Activated T-cell treated with anti-CD3 and anti-CD28 coated beads, Interleukin-2, amount 50 U/mL, for 72 hours (primary cell): ENCODE data around the gene PCDHGB5. TPM values are rescaled to one million over a fixed set of nuclear protein-coding genes. Genes with fewer than 3 reads are reported as not detected.
A peak's percentile ranks its signal among the peaks of the same experiment; 100 is the strongest.
"Not testable (repeated sequence)": the region's sequence is repeated elsewhere in the genome, so short reads cannot be mapped to it uniquely, and the experiment has no call there.

ENCODE experiments used
- ATAC-seq, 2 donors: fragments of 150-1000 bp; cut with Tn5 transposase; replicated peaks in 1 of 2; 2 replicates each; pipeline ENCODE4 v1.10.0; 2021; ENCODE audit warnings: moderate library complexity in 2 of 2, mild to moderate bottlenecking in 1 of 2
- DNase-seq, 2 donors: peaks; one replicate each; pipeline ENCODE4 v3.0.0; 2021 to 2022; ENCODE audit warnings: mixed read lengths in 1 of 2
- H3K27ac Mint-ChIP-seq: one replicate; pipeline ENCODE4 v1.8.0; 2022; ENCODE audit warnings: mild to moderate bottlenecking, moderate library complexity, mixed read lengths
- H3K27me3 Mint-ChIP-seq: one replicate; pipeline ENCODE4 v1.8.0; 2022; ENCODE audit warnings: low read depth, mixed read lengths
- H3K36me3 Mint-ChIP-seq, 2 donors: one replicate each; pipeline ENCODE4 v1.8.0; 2022; ENCODE audit warnings: mixed read lengths in 2 of 2, mild to moderate bottlenecking in 1 of 2; ENCODE audit not compliant: insufficient read depth in 2 of 2
- H3K4me1 Mint-ChIP-seq: one replicate; pipeline ENCODE4 v1.8.0; 2022; ENCODE audit warnings: low read depth, mixed read lengths
- H3K4me3 Mint-ChIP-seq, 2 donors: one replicate each; pipeline ENCODE4 v1.8.0; 2022; ENCODE audit warnings: mild to moderate bottlenecking in 2 of 2, mixed read lengths in 2 of 2, moderate library complexity in 2 of 2
- H3K9me3 Mint-ChIP-seq, 2 donors: one replicate each; pipeline ENCODE4 v1.8.0; 2022; ENCODE audit warnings: mixed read lengths in 2 of 2
- total RNA-seq, 2 donors: library from RNA; stranded (reverse); gene quantifications; one replicate each; pipeline ENCODE4 v1.2.3, GENCODE V29; 2022

Gene PCDHGB5
- total RNA-seq, 2 donors from 2014 or later = 0.17 to 0.21 TPM

DNA sequence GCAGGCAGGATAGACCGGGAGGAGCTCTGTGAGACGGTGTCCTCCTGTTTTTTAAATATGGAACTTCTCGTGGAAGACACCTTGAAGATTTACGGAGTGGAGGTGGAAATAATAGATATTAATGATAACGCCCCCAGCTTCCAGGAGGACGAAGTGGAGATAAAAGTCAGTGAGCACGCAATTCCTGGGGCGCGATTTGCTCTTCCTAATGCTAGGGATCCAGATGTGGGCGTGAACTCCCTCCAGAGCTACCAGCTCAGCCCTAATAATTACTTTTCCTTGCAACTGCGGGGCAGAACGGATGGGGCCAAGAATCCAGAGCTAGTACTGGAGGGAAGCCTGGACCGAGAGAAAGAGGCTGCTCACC is 23.7 kb downstream of the PCDHGB5 start:
- Mint-ChIP-seq H3K4me3 (peak overlapping the region; percentile 85 to 87), H3K27me3 (peaks cover 88% of the 10 kb centered on the region)

DNA sequence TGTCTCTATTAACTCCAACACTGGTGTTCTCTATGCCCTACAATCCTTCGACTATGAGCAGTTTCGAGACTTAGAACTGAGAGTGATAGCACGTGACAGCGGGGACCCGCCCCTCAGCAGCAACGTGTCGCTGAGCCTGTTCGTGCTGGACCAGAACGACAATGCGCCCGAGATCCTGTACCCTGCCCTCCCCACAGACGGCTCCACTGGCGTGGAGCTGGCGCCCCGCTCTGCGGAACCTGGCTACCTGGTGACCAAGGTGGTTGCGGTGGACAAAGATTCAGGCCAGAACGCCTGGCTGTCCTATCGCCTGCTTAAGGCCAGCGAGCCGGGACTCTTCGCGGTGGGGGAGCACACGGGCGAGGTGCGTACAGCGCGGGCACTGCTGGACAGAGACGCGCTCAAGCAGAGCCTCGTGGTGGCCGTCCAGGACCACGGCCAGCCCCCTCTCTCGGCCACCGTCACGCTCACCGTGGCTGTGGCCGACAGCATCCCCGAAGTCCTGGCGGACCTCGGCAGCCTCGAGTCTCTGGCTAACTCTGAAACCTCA is 25.1 kb downstream of the PCDHGB5 start:
- peaks cover 18 to 34% of the 10 kb centered on the region in 2 donors for H3K36me3 Mint-ChIP-seq
- peaks cover 87% of the 10 kb centered on the region for H3K27me3 Mint-ChIP-seq
- no peak overlapping the region for H3K4me3 Mint-ChIP-seq
- DNase-seq (no peak), ATAC-seq (no peak)
- peaks cover 5 to 12% of the 10 kb centered on the region in 2 donors for H3K9me3 Mint-ChIP-seq
- H3K4me1 Mint-ChIP-seq = peaks cover 18% of the 10 kb centered on the region
- no peak overlapping the region for H3K27ac Mint-ChIP-seq

More for the DNA sequence above, 23.7 kb downstream of the PCDHGB5 start:
- Mint-ChIP-seq H3K9me3 (peaks cover 5 to 12% of the 10 kb centered on the region in 2 donors), H3K36me3 (peaks cover 19 to 34% of the 10 kb centered on the region in 2 donors), H3K27ac (peak overlapping the region; percentile 38), H3K4me1 (peaks cover 20% of the 10 kb centered on the region)
- no peak for DNase-seq
- ATAC-seq = no peak

DNA sequence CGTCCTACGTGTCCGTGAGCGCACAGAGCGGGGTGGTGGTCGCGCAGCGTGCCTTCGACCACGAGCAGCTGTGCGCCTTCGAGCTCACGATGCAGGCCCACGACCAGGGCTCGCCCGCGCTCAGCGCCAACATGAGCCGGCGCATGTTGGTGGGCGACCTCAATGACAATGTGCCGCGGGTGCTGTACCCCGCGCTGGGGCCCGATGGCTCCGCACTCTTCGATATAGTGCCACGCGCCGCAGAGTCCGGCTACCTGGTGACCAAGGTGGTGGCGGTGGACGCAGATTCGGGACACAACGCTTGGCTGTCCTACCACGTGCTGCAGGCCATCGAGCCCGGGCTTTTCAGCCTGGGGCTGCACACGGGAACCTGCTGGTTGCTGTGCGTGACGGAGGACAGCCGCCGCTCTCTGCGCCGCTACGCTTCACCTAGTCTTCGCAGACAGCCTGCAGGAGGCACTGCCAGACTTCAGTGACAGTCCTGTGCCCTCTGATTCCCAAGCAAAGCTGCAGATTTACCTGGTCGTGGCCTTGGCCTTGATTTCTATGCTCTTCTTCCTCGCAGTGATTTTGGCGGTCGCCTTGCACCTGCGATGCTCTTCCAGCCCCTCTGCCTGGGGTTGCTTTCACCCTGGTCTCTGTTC is 30.2 kb downstream of the PCDHGB5 start:
- Mint-ChIP-seq H3K27me3 (peaks cover 75% of the 10 kb centered on the region), H3K9me3 (peaks cover 10 to 13% of the 10 kb centered on the region in 2 donors), H3K4me3 (no peak overlapping the region), H3K27ac (no peak overlapping the region), H3K36me3 (peaks cover 16 to 22% of the 10 kb centered on the region in 2 donors), H3K4me1 (peaks cover 21% of the 10 kb centered on the region)
- DNase-seq (no peak), ATAC-seq (no peak)

DNA sequence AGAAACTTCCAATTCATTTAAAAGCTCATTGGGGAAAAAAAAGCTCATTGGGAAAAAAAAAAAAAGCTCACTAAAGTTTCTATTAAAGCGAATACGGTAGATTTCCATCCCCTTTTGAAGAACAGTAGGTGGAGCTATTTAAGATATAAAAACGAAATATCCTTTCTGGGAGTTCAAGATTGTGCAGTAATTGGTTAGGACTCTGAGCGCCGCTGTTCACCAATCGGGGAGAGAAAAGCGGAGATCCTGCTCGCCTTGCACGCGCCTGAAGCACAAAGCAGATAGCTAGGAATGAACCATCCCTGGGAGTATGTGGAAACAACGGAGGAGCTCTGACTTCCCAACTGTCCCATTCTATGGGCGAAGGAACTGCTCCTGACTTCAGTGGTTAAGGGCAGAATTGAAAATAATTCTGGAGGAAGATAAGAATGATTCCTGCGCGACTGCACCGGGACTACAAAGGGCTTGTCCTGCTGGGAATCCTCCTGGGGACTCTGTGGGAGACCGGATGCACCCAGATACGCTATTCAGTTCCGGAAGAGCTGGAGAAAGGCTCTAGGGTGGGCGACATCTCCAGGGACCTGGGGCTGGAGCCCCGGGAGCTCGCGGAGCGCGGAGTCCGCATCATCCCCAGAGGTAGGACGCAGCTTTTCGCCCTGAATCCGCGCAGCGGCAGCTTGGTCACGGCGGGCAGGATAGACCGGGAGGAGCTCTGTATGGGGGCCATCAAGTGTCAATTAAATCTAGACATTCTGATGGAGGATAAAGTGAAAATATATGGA is 32.8 kb downstream of the PCDHGB5 start, which contains the start of gene PCDHGA12:
PCDHGA12 (plus strand) TSS at position 176 of the 782 bp plus-strand sequence; CDS start at position 429, 253 bp downstream.
- DNase-seq = peak in 1 of 2 donors; percentile 55
- peaks cover 9 to 10% of the 10 kb centered on the region in 2 donors for H3K9me3 Mint-ChIP-seq
- H3K4me1 Mint-ChIP-seq = peaks cover 21% of the 10 kb centered on the region
- peaks cover 68% of the 10 kb centered on the region for H3K27me3 Mint-ChIP-seq
- peak within 1 kb of the TSS; percentile 77 for H3K27ac Mint-ChIP-seq
- peaks cover 13 to 23% of the 10 kb centered on the region in 2 donors for H3K36me3 Mint-ChIP-seq
- ATAC-seq = peak; percentile 53 to 78
- peak within 1 kb of the TSS; percentile 84 to 87 for H3K4me3 Mint-ChIP-seq

DNA sequence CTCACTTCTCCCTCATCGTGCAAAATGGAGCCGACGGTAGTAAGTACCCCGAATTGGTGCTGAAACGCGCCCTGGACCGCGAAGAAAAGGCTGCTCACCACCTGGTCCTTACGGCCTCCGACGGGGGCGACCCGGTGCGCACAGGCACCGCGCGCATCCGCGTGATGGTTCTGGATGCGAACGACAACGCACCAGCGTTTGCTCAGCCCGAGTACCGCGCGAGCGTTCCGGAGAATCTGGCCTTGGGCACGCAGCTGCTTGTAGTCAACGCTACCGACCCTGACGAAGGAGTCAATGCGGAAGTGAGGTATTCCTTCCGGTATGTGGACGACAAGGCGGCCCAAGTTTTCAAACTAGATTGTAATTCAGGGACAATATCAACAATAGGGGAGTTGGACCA is 33.5 kb downstream of the PCDHGB5 start:
- H3K9me3 Mint-ChIP-seq = peaks cover 9 to 10% of the 10 kb centered on the region in 2 donors
- H3K27ac Mint-ChIP-seq = no peak overlapping the region
- peaks cover 21% of the 10 kb centered on the region for H3K4me1 Mint-ChIP-seq
- H3K4me3 Mint-ChIP-seq = peak overlapping the region; percentile 84 to 87
- DNase-seq (peak in 1 of 2 donors; percentile 31), ATAC-seq (peak in 1 of 2 donors; percentile 37)
- H3K36me3 Mint-ChIP-seq = peaks cover 13 to 23% of the 10 kb centered on the region in 2 donors
- H3K27me3 Mint-ChIP-seq = peaks cover 63% of the 10 kb centered on the region

DNA sequence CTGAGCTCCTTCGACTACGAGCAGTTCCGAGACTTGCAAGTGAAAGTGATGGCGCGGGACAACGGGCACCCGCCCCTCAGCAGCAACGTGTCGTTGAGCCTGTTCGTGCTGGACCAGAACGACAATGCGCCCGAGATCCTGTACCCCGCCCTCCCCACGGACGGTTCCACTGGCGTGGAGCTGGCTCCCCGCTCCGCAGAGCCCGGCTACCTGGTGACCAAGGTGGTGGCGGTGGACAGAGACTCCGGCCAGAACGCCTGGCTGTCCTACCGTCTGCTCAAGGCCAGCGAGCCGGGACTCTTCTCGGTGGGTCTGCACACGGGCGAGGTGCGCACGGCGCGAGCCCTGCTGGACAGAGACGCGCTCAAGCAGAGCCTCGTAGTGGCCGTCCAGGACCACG is 34.6 kb downstream of the PCDHGB5 start:
- Mint-ChIP-seq H3K27me3 (peaks cover 59% of the 10 kb centered on the region), H3K4me1 (peaks cover 21% of the 10 kb centered on the region), H3K36me3 (peaks cover 13 to 23% of the 10 kb centered on the region in 2 donors)
- DNase-seq, H3K9me3 Mint-ChIP-seq, ATAC-seq, H3K27ac Mint-ChIP-seq, H3K4me3 Mint-ChIP-seq: not testable (repeated sequence)

DNA sequence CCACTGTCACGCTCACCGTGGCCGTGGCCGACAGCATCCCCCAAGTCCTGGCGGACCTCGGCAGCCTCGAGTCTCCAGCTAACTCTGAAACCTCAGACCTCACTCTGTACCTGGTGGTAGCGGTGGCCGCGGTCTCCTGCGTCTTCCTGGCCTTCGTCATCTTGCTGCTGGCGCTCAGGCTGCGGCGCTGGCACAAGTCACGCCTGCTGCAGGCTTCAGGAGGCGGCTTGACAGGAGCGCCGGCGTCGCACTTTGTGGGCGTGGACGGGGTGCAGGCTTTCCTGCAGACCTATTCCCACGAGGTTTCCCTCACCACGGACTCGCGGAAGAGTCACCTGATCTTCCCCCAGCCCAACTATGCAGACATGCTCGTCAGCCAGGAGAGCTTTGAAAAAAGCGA is 35.0 kb downstream of the PCDHGB5 start:
- H3K4me3 Mint-ChIP-seq, DNase-seq, H3K27ac Mint-ChIP-seq, ATAC-seq, H3K9me3 Mint-ChIP-seq: not testable (repeated sequence)
- Mint-ChIP-seq H3K4me1 (peaks cover 21% of the 10 kb centered on the region), H3K27me3 (peaks cover 58% of the 10 kb centered on the region), H3K36me3 (peaks cover 13 to 23% of the 10 kb centered on the region in 2 donors)

DNA sequence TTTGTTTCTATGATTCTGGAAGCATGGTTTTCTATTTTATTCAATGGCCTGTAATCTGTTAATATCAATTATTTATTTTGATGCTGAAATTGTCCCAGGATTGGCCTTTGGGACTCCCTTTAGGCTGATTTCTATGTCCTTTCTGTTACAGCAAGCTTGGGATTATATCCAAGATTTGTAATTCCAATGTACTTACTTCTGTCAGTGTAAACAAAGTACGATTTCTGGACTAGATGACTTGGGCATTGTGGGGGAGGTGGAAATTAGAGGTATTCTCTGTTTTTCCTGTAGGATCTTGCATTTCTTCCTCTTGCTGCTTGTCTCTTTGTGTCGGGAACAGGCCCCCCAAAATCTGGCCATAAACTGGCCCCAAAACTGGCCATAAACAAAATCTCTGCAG is 36.3 kb downstream of the PCDHGB5 start:
- Mint-ChIP-seq H3K4me3 (no peak overlapping the region), H3K36me3 (peaks cover 13 to 20% of the 10 kb centered on the region in 2 donors), H3K27me3 (peaks cover 48% of the 10 kb centered on the region), H3K4me1 (peaks cover 21% of the 10 kb centered on the region), H3K9me3 (peaks cover 6 to 10% of the 10 kb centered on the region in 2 donors), H3K27ac (no peak overlapping the region)
- DNase-seq (no peak), ATAC-seq (no peak)

DNA sequence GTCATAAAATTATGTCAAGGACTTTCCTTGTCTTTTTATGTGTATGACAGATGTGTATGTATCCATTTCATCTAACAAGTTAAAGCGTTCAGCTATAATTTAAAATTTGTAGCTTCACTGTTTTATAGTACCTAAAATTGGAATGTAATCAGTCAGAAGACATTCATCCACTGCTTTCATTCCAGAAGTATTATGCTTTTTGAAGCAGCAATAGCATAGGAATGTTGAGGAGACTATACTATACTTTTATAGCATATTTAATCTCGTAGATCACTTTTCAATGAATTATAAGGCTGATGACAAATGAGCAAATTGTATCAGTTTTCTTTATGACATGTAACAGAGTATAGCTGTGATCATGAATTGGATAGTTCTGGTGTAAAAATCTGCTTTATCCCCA is 39.5 kb downstream of the PCDHGB5 start:
- DNase-seq (no peak), ATAC-seq (no peak)
- peaks cover 30% of the 10 kb centered on the region for H3K27me3 Mint-ChIP-seq
- H3K9me3 Mint-ChIP-seq = peaks cover 3% of the 10 kb centered on the region in 2 donors
- peaks cover under 1% of the 10 kb centered on the region for H3K4me1 Mint-ChIP-seq
- H3K27ac Mint-ChIP-seq = no peak overlapping the region
- no peak overlapping the region for H3K4me3 Mint-ChIP-seq
- H3K36me3 Mint-ChIP-seq = peaks cover 3 to 10% of the 10 kb centered on the region in 2 donors

DNA sequence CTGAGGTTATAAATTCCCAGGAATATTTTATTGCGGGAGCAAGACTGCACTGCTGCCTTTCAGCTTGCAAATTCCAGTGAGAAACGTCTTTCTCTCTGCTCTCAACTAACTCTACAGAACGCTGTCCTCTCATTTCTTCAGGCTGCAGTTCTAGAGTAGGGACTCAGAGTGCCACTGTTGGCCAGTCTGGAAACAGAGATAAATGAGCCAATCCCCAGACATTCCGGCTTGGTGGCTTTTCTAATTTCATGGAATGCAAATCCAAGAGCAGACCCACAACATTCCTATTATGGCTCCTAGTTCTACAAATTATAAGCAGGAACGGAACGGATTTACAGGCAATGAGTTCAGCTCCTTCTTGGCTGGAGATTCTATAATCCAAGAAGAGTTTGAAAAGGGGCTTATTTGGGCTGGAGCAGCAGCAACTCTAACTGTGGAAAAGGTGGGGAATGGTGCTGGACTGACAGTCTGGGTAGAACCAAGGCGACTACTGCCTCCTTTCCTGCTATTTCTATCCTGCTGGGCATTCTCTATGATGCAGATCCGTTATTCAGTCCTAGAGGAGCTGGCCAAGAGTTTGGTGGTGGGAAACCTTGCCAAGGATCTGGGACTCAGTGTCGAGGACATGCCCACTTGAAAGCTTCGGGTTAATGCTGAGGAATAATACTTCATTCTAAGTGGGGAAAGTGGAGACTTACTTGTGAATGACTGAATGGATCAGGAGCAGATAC is 41.8 kb downstream of the PCDHGB5 start:
- H3K9me3 Mint-ChIP-seq = peaks cover 2 to 4% of the 10 kb centered on the region in 2 donors
- peaks cover 0 to 3% of the 10 kb centered on the region in 2 donors for H3K36me3 Mint-ChIP-seq
- H3K27me3 Mint-ChIP-seq = peaks cover 18% of the 10 kb centered on the region
- no peak overlapping the region for H3K4me3 Mint-ChIP-seq
- no peak overlapping the region for H3K27ac Mint-ChIP-seq
- DNase-seq (no peak), ATAC-seq (no peak)
- no peaks in the 10 kb centered on the region for H3K4me1 Mint-ChIP-seq

DNA sequence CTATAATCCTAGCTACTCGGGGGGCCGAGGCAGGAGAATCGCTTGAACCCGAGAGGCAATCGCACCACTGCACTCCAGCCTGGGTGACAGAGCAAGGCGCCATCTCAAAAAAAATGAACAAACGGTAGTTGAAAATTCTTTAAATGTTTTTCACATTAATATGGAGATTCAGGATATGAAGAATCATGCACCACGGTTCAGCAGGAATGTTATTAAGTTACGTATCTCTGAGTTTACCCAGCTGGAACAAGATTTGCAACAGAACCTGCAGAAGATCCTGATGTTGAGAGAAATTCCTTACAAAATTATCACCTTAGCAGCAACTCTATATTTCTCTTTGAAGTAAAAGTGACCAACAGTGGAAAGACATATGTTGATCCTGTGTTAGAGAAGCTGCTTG is 42.6 kb downstream of the PCDHGB5 start:
- Mint-ChIP-seq H3K27me3 (peaks cover 24% of the 10 kb centered on the region), H3K4me3 (no peak overlapping the region), H3K9me3 (peaks cover 2 to 4% of the 10 kb centered on the region in 2 donors), H3K36me3 (peaks cover 0 to 3% of the 10 kb centered on the region in 2 donors), H3K27ac (no peak overlapping the region), H3K4me1 (no peaks in the 10 kb centered on the region)
- no peak for DNase-seq
- ATAC-seq = no peak

DNA sequence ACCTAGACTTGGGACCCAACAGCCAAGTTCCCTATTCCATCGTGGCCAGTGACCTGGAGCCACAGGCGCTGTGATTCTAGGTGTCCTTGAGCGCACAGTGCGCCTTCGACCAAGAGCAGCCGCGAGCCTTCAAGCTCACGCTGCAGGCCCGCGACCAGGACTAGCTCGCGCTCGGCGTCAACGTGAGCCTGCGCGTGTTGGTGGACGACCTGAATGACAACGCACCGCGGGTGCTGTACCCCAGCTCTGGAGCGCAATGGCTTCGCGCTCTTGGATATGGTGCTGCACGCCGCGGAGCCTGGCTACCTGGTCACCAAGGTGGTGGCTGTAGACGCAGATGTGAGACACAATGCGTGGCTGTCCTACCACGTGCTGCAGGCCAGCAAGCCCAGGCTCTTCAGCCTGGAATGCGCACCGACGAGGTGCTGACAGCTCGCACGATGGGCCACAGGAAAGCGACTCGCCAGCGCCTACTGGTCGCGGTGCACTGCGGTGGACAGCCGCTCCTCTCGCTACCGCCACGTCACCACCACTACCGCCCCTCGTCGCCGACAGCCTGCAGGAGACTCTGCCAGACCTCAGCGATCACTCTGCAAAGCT is 43.9 kb downstream of the PCDHGB5 start:
- Mint-ChIP-seq H3K4me1 (no peaks in the 10 kb centered on the region), H3K27me3 (peaks cover 22% of the 10 kb centered on the region), H3K36me3 (peaks cover 0 to 3% of the 10 kb centered on the region in 2 donors), H3K4me3 (no peak overlapping the region), H3K27ac (no peak overlapping the region), H3K9me3 (peaks cover 2 to 4% of the 10 kb centered on the region in 2 donors)
- DNase-seq (no peak), ATAC-seq (no peak)
